Neural progenitor cell (in vitro differentiated cells): ENCODE measurements around the gene CDRT4.

Experiments used
- EZH2 ChIP-seq: fragments of 200-600 bp; sonication (generic); IDR thresholded peaks from 2 replicates; pipeline ENCODE4 v1.6.1; 2017; ENCODE audit warnings: antibody characterized with exemption, mild to moderate bottlenecking, moderate library complexity
- EZH2phosphoT487 ChIP-seq: fragments of 200-600 bp; sonication (generic); IDR thresholded peaks from 2 replicates; pipeline ENCODE4 v1.6.1; 2017; ENCODE audit warnings: antibody characterized with exemption
- TF ChIP-seq, protein P1 (sequence below): fragments of 200-600 bp; sonication (generic); IDR thresholded peaks from 2 replicates; pipeline ENCODE4 v1.5.1; 2017; ENCODE audit warnings: antibody characterized with exemption, mild to moderate bottlenecking

DNA sequence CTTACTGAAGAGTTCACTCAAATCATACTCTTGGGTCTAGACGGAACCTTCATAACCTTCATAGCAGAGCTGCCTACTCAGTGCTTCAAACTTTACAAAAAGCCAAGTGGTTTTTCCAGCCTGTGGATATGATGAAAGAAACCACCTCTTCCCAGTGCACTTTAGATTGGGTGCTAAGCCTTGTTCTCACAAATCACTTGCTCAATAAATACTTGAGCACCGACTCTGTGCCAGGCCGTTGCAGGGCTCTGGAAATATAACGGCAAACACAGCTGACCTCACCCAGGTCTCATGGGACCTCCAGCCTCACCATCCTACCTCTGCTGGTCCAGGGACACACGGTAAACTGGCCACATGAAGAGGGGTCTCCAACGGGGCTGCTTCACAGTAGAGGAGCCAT, 35.7 kb downstream of the CDRT4 start:
- TF ChIP-seq EZH2 (no peak), EZH2phosphoT487 (no peak)
- TF ChIP-seq, protein P1, sequence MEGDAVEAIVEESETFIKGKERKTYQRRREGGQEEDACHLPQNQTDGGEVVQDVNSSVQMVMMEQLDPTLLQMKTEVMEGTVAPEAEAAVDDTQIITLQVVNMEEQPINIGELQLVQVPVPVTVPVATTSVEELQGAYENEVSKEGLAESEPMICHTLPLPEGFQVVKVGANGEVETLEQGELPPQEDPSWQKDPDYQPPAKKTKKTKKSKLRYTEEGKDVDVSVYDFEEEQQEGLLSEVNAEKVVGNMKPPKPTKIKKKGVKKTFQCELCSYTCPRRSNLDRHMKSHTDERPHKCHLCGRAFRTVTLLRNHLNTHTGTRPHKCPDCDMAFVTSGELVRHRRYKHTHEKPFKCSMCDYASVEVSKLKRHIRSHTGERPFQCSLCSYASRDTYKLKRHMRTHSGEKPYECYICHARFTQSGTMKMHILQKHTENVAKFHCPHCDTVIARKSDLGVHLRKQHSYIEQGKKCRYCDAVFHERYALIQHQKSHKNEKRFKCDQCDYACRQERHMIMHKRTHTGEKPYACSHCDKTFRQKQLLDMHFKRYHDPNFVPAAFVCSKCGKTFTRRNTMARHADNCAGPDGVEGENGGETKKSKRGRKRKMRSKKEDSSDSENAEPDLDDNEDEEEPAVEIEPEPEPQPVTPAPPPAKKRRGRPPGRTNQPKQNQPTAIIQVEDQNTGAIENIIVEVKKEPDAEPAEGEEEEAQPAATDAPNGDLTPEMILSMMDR = no peak
